HepG2 (cell line): ENCODE measurements around the gene ZNF330. TPM values are rescaled to one million over a fixed set of nuclear protein-coding genes. Genes with fewer than 3 reads are reported as not detected.

Experiments used
- ATAC-seq: fragments of 200-7000 bp; cut with Tn5 transposase; 3 replicates; pipeline ENCODE4 v1.9.1; 2020; ENCODE audit warnings: mild to moderate bottlenecking, moderate library complexity
- BruUV-seq: library from RNA; stranded (reverse); fragments of 400-500 nt; replicated peaks from 2 replicates; lab custom pipeline; 2021; lab: Mats Ljungman, UMichigan
- CTCF ChIA-PET: fragments of 300-600 bp; formaldehyde crosslinking; extraction: SDS; loops from one replicate; lab custom pipeline; 2021; ENCODE audit warnings: low total read pairs, inconsistent platforms, low intra/inter-chr PET ratio; lab: Yijun Ruan, JAX
- POLR2A ChIA-PET: fragments of 350-600 bp; sonication (Branson Sonifier 250); formaldehyde crosslinking; loops from one replicate; lab custom pipeline; 2020; ENCODE audit warnings: antibody characterized with exemption, inconsistent platforms; lab: Yijun Ruan, JAX
- DNase-seq: peaks from one replicate; pipeline ENCODE4 v3.0.0-alpha.2; 2015; ENCODE audit warnings: low spot score
- FAIRE-seq: peaks from 3 replicates; lab custom pipeline; 2011; peaks lifted over from hg19 to GRCh38; lab: Jason Lieb, UNC
- H2AFZ ChIP-seq: one replicate; pipeline ENCODE4 v1.6.1; 2011; ENCODE audit warnings: low read length, inconsistent platforms
- H3K27ac ChIP-seq: fragments of 300-600 bp; 3 replicates; pipeline ENCODE4 v1.8.0; 2011; ENCODE audit warnings: mixed run types, mild to moderate bottlenecking, mixed read lengths, low read length, inconsistent platforms; ENCODE audit not compliant: insufficient read depth; ENCODE audit errors: extremely low read length
- H3K27me3 ChIP-seq, 2 experiments: fragments of 200-600 bp in 1 of 2; 2 replicates in 1 of 2; 3 replicates in 1 of 2; pipeline versions ENCODE4 v1.6.0 to v1.8.0; 2011; ENCODE audit warnings: low read length in 2 of 2, mild to moderate bottlenecking in 2 of 2, moderate library complexity in 2 of 2, inconsistent platforms in 1 of 2; ENCODE audit not compliant: insufficient read depth in 2 of 2, control insufficient read depth in 1 of 2
- H3K36me3 ChIP-seq, 2 experiments: fragments of 200-600 bp in 1 of 2; replicated peaks in 1 of 2; 2 replicates in 1 of 2; 3 replicates in 1 of 2; pipeline versions ENCODE4 v1.5.1 to v1.8.0; 2011; ENCODE audit warnings: low read length in 2 of 2, inconsistent platforms in 1 of 2; ENCODE audit not compliant: insufficient read depth in 2 of 2, control insufficient read depth in 1 of 2
- H3K4me1 ChIP-seq: 2 replicates; pipeline ENCODE4 v1.5.1; 2012; ENCODE audit warnings: low read length, inconsistent platforms; ENCODE audit not compliant: insufficient read depth
- H3K4me2 ChIP-seq: 2 replicates; pipeline ENCODE4 v1.6.0; 2011; ENCODE audit warnings: low read depth, low read length, inconsistent platforms
- H3K4me3 ChIP-seq, 3 experiments: fragments of 200-600 bp in 1 of 3; sonication (generic), shearing (Covaris generic) in 1 of 3; replicated peaks in 1 of 3; 2 replicates each; pipeline ENCODE4 v1.5.1; 2011 to 2016; ENCODE audit warnings: low read length in 3 of 3, inconsistent platforms in 2 of 3, low read depth in 2 of 3, mild to moderate bottlenecking in 2 of 3, control low read depth in 1 of 3, mixed read lengths in 1 of 3; ENCODE audit not compliant: insufficient read depth in 1 of 3
- H3K79me2 ChIP-seq: one replicate; pipeline ENCODE4 v1.6.1; 2011; ENCODE audit warnings: low read length, inconsistent platforms; ENCODE audit not compliant: insufficient read depth
- H3K9ac ChIP-seq: 2 replicates; pipeline ENCODE4 v1.6.0; 2011; ENCODE audit warnings: mild to moderate bottlenecking, low read depth, low read length, inconsistent platforms; ENCODE audit not compliant: insufficient read depth
- H3K9me3 ChIP-seq: 2 replicates; pipeline ENCODE4 v1.5.1; 2012; ENCODE audit warnings: mild to moderate bottlenecking, low read length
- H4K20me1 ChIP-seq: 2 replicates; pipeline ENCODE4 v1.6.0; 2011; ENCODE audit warnings: inconsistent platforms, mild to moderate bottlenecking, low read length, moderate library complexity; ENCODE audit not compliant: insufficient read depth
- ZNF614 ChIP-seq: IDR thresholded peaks from 2 replicates; pipeline ENCODE4 v1.6.1; 2018; ENCODE audit warnings: missing biosample characterization, missing genetic modification reagents, inconsistent platforms, borderline replicate concordance
- ZNF687 ChIP-seq: sonication (generic); formaldehyde crosslinking; IDR thresholded peaks from 2 replicates; pipeline ENCODE4 v1.5.1; 2020; ENCODE audit warnings: mild to moderate bottlenecking, missing genetic modification reagents, moderate library complexity
- WGBS: methylation state at CpG from one replicate; pipeline ENCODE4 v1.1.6; 2017; ENCODE audit warnings: low lambda C conversion rate; 5-methylcytosine and 5-hydroxymethylcytosine counted together
- in situ Hi-C: cut with HindIII; loops from 2 replicates; pipeline ENCODE4 v1.10.0; 2017; ENCODE audit warnings: low pct_unique_long_range_greater_than_20kb; ENCODE audit not compliant: extremely low pct_ligation_motif_present
- intact Hi-C: fragments of 100-400 bp; cut with micrococcal nuclease; formaldehyde crosslinking; loops from one replicate; pipeline ENCODE4 v1.10.0; 2022; ENCODE audit not compliant: unreplicated experiment
- polyA plus RNA-seq, 8 experiments: library from polyadenylated mRNA; depleted of rRNA in 3 of 8; stranded (reverse) in 7 of 8; unstranded in 1 of 8; fragments of >200 nt; fragmentation: Illumina TruSeq in 4 of 8; extraction: Trizol in 4 of 8; gene quantifications; 2 replicates each; pipeline versions ENCODE4 v1.2.1 to v1.2.3, GENCODE V29; 2011 to 2016; ENCODE audit warnings: low read depth in 4 of 8, missing spikeins in 1 of 8, mixed read lengths in 1 of 8; ENCODE audit not compliant: insufficient read depth in 1 of 8
- total RNA-seq, 5 experiments: library from RNA; depleted of rRNA; stranded (reverse); fragments of >200 nt; fragmentation: Illumina TruSeq; extraction: Trizol; gene quantifications; 2 replicates each; pipeline ENCODE4 v1.2.3, GENCODE V29; 2016; ENCODE audit warnings: low read depth in 1 of 5
- TF ChIP-seq, protein P1 (sequence below): sonication (generic); formaldehyde crosslinking; IDR thresholded peaks from 2 replicates; pipeline ENCODE4 v1.5.1; 2020; ENCODE audit warnings: missing genetic modification reagents, mild to moderate bottlenecking, borderline replicate concordance
- TF ChIP-seq, protein P2 (sequence below): sonication (generic); formaldehyde crosslinking; IDR thresholded peaks from 2 replicates; pipeline ENCODE4 v1.4.0; 2020; ENCODE audit warnings: missing genetic modification reagents, mild to moderate bottlenecking, borderline replicate concordance

ZNF330 gene
- total and polyA plus RNA-seq, 2 of the 13 experiments (the other 11 are each of a cell fraction or from before 2014, with no cell fraction given) = 23.3 to 43.4 TPM

DNA sequence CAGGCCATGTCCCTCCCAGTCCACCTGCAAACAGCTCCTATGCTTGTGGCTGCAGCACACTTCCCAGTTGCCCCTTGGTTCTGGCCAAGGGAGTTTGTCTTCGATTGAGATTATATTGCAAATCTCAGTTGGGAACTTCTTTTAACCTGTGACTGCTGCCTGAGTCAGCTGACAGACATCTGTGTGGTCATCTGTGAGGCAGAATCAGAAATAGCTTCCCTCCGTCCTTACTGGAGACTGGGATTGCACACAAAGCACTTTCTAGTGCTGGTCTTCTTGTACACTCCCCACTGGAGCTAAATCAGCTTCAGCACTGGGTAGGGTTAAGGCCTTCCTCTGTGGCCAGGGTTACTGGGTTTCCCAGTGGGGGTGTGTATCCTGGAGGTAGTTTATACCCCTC lies 34.3 kb downstream of the ZNF330 start:
- no peak for FAIRE-seq
- Histone ChIP-seq H3K4me1 (no peaks in the 10 kb centered on the region), H3K36me3 (no peaks in the 10 kb centered on the region), H2AFZ (no peak overlapping the region), H3K27ac (no peak overlapping the region), H3K27me3 (no peaks in the 10 kb centered on the region), H3K9me3 (no peaks in the 10 kb centered on the region), H4K20me1 (no peaks in the 10 kb centered on the region), H3K9ac (no peak overlapping the region), H3K4me2 (no peak overlapping the region), H3K79me2 (no peaks in the 10 kb centered on the region), H3K4me3 (no peak overlapping the region)
- intact Hi-C loops (no loop called here), in situ Hi-C loops (no loop called here)
- ChIA-PET CTCF (no interaction called here), POLR2A (no interaction called here)
- no peak for DNase-seq
- no TSS peak for BruUV-seq
- TF ChIP-seq, protein P1, sequence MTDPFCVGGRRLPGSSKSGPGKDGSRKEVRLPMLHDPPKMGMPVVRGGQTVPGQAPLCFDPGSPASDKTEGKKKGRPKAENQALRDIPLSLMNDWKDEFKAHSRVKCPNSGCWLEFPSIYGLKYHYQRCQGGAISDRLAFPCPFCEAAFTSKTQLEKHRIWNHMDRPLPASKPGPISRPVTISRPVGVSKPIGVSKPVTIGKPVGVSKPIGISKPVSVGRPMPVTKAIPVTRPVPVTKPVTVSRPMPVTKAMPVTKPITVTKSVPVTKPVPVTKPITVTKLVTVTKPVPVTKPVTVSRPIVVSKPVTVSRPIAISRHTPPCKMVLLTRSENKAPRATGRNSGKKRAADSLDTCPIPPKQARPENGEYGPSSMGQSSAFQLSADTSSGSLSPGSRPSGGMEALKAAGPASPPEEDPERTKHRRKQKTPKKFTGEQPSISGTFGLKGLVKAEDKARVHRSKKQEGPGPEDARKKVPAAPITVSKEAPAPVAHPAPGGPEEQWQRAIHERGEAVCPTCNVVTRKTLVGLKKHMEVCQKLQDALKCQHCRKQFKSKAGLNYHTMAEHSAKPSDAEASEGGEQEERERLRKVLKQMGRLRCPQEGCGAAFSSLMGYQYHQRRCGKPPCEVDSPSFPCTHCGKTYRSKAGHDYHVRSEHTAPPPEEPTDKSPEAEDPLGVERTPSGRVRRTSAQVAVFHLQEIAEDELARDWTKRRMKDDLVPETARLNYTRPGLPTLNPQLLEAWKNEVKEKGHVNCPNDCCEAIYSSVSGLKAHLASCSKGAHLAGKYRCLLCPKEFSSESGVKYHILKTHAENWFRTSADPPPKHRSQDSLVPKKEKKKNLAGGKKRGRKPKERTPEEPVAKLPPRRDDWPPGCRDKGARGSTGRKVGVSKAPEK = no peak
- TF ChIP-seq ZNF614 (CRISPR knock-in tag) (no peak), ZNF687 (CRISPR knock-in tag) (no peak)
- TF ChIP-seq, protein P2, sequence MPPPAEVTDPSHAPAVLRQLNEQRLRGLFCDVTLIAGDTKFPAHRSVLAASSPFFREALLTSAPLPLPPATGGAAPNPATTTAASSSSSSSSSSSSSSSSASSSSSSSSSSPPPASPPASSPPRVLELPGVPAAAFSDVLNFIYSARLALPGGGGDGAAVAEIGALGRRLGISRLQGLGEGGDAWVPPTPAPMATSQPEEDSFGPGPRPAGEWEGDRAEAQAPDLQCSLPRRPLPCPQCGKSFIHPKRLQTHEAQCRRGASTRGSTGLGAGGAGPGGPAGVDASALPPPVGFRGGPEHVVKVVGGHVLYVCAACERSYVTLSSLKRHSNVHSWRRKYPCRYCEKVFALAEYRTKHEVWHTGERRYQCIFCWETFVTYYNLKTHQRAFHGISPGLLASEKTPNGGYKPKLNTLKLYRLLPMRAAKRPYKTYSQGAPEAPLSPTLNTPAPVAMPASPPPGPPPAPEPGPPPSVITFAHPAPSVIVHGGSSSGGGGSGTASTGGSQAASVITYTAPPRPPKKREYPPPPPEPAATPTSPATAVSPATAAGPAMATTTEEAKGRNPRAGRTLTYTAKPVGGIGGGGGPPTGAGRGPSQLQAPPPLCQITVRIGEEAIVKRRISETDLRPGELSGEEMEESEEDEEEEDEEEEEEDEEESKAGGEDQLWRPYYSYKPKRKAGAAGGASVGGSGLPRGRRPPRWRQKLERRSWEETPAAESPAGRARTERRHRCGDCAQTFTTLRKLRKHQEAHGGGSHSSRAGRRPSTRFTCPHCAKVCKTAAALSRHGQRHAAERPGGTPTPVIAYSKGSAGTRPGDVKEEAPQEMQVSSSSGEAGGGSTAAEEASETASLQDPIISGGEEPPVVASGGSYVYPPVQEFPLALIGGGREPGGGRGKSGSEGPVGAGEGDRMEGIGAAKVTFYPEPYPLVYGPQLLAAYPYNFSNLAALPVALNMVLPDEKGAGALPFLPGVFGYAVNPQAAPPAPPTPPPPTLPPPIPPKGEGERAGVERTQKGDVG (CRISPR knock-in tag) = no peak
- no peak for ATAC-seq
- WGBS = 0% methylated on average over 1 of the region's 2 CpGs
